SK-N-MC (cell line): ENCODE results near the gene EDC3.

ENCODE experiments used
- DNase-seq: peaks from one replicate; pipeline ENCODE4 v3.0.0-alpha.2; 2011; ENCODE audit warnings: low read depth, low spot score
- H3K27ac ChIP-seq: fragments of 200-600 bp; sonication (generic); 2 replicates; pipeline ENCODE4 v1.5.1; 2016; ENCODE audit warnings: mixed run types
- H3K36me3 ChIP-seq: fragments of 200-600 bp; sonication (generic); 2 replicates; pipeline ENCODE4 v1.6.1; 2017; ENCODE audit warnings: antibody characterized with exemption, low read length, mixed read lengths; ENCODE audit not compliant: insufficient read depth
- H3K4me3 ChIP-seq: fragments of 200-600 bp; sonication (generic); 2 replicates; pipeline ENCODE4 v1.5.1; 2016
- H3K9ac ChIP-seq: fragments of 200-600 bp; sonication (generic); 2 replicates; pipeline ENCODE4 v1.8.0; 2017; ENCODE audit warnings: mixed run types, mixed read lengths; ENCODE audit not compliant: insufficient read length
- H3K9me3 ChIP-seq: fragments of 200-600 bp; sonication (generic); 2 replicates; pipeline ENCODE4 v1.6.1; 2017; ENCODE audit warnings: low read depth, mild to moderate bottlenecking, antibody characterized with exemption, low read length, moderate library complexity, mixed read lengths
- EZH2 ChIP-seq: fragments of 200-600 bp; sonication (generic); IDR thresholded peaks from one replicate; pipeline ENCODE4 v1.6.1; 2017; ENCODE audit warnings: antibody characterized with exemption
- FOXP2 ChIP-seq: optimal IDR thresholded peaks from 2 replicates; pipeline ENCODE3; 2011; ENCODE audit warnings: mild to moderate bottlenecking, moderate library complexity; ENCODE audit not compliant: insufficient read depth; ENCODE audit errors: extremely low read length, control extremely low read depth
- POLR2AphosphoS5 ChIP-seq: IDR thresholded peaks from 2 replicates; pipeline ENCODE4 v1.6.1; 2012; ENCODE audit warnings: mild to moderate bottlenecking, low read depth, low read length, borderline replicate concordance

EDC3 gene

GRCh38 chr15:74626752-74627692 lies 68.8 kb downstream of the EDC3 start:
- Histone ChIP-seq H3K27ac (no peak overlapping the region), H3K4me3 (no peak overlapping the region), H3K36me3 (peaks cover 85% of the 10 kb centered on the region), H3K9ac (no peak overlapping the region), H3K9me3 (no peaks in the 10 kb centered on the region)
- no peak for DNase-seq
- no peak for TF ChIP-seq EZH2
- TF ChIP-seq POLR2AphosphoS5 = no peak
- TF ChIP-seq FOXP2 = no peak

GRCh38 chr15:74626336-74626735 lies 69.5 kb downstream of the EDC3 start:
- no peak for TF ChIP-seq POLR2AphosphoS5
- no peak for TF ChIP-seq EZH2
- TF ChIP-seq FOXP2 = no peak
- no peaks in the 10 kb centered on the region for H3K9me3 ChIP-seq
- no peak for DNase-seq
- H3K36me3 ChIP-seq = peaks cover 90% of the 10 kb centered on the region
- no peak overlapping the region for H3K4me3 ChIP-seq
- H3K9ac ChIP-seq = no peak overlapping the region
- no peak overlapping the region for H3K27ac ChIP-seq

- no peak for DNase-seq
- Histone ChIP-seq H3K9ac (no peak overlapping the region), H3K27ac (no peak overlapping the region), H3K9me3 (no peaks in the 10 kb centered on the region), H3K36me3 (peaks cover 91% of the 10 kb centered on the region), H3K4me3 (no peak overlapping the region)
- no peak for TF ChIP-seq FOXP2
- no peak for TF ChIP-seq POLR2AphosphoS5
- no peak for TF ChIP-seq EZH2
These were observed 70.1 kb downstream of the EDC3 start for GRCh38 chr15:74625693-74626092.

DNA sequence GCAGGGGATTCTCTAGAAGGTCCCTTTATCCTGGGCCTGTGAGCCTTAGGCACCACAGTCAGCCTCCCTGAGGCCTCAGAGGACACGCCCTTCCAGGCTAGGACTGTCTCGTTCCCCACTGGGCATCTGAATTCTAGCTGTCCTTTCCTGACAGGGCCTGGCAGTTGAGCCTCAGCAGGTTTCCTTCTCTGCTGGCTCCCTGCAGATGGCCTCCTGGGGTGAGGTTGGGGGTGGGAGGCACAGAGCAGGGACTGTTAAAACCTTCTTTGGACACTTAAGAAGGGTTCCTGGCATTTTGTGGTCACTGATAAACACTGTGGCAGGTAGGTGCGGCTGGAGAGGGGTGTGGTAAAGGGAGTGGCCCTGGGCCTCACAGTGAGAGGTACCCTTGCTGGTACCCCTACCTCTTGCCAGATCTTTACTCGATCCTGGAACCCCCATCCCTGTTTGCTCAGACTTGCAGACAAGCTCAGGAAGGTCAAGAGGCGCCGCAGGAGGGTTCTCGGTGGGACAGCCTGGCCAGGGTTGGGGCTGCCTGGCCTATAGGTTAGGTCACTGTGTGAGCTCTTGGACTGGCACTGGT lies 71.7 kb downstream of the EDC3 start:
- Histone ChIP-seq H3K9ac (no peak overlapping the region), H3K4me3 (no peak overlapping the region), H3K9me3 (no peaks in the 10 kb centered on the region), H3K27ac (no peak overlapping the region), H3K36me3 (peaks cover 96% of the 10 kb centered on the region)
- TF ChIP-seq FOXP2 = no peak
- no peak for TF ChIP-seq EZH2
- DNase-seq = no peak

DNA sequence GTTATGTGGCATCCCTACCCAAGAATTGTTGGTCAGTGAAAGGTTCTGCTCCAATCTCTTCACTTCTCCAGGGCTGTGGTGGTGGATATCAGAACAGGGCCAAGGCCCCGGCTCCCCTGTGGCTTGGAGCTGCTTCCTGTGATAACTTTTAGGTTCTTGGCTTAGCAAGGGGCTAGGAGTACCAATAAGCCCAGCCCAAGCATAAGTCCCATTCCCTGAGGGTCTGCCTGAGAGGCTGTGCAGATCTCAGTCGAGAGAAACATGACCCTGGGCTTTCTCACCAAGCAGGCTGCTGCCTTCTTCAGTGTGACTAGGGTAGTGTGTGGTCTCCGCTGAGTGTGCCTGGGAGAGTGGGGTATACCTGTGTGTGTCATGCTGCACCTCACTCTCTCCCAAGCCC lies 73.1 kb downstream of the EDC3 start:
- H3K27ac ChIP-seq = no peak overlapping the region
- TF ChIP-seq FOXP2 (no peak), POLR2AphosphoS5 (no peak), EZH2 (no peak)
- no peaks in the 10 kb centered on the region for H3K9me3 ChIP-seq
- DNase-seq = no peak
- no peak overlapping the region for H3K4me3 ChIP-seq
- H3K36me3 ChIP-seq = peaks cover 83% of the 10 kb centered on the region
- no peak overlapping the region for H3K9ac ChIP-seq

GRCh38 chr15:74621936-74622335 lies 73.9 kb downstream of the EDC3 start:
- Histone ChIP-seq H3K27ac (no peak overlapping the region), H3K36me3 (peaks cover 74% of the 10 kb centered on the region), H3K9me3 (no peaks in the 10 kb centered on the region), H3K4me3 (no peak overlapping the region), H3K9ac (no peak overlapping the region)
- no peak for DNase-seq
- TF ChIP-seq FOXP2 = no peak
- TF ChIP-seq EZH2 = no peak
- TF ChIP-seq POLR2AphosphoS5 = no peak

DNA sequence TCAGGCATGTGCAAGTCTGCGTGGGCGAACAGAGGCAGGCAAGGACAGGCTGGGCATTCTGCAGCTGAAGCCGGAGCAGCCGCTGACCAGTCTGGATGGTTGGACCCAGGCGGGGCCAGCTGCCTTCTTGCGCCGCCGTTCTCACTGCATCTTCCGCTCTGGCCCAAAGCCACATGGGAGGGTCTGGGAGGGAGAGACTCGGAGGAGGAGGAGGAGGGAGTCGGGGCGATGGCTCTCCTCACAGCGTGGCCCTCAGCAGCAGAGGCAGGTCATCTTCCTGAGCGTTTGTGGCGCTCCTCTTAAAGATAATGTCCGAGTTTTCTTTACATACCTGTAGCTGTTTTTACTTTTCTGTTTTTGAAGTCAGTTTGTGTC lies 74.3 kb downstream of the EDC3 start:
- Histone ChIP-seq H3K9me3 (no peaks in the 10 kb centered on the region), H3K4me3 (no peak overlapping the region), H3K27ac (no peak overlapping the region), H3K9ac (no peak overlapping the region), H3K36me3 (peaks cover 72% of the 10 kb centered on the region)
- DNase-seq = no peak
- TF ChIP-seq FOXP2 = no peak
- no peak for TF ChIP-seq EZH2
- TF ChIP-seq POLR2AphosphoS5 = no peak

- Histone ChIP-seq H3K4me3 (no peak overlapping the region), H3K9me3 (no peaks in the 10 kb centered on the region), H3K9ac (no peak overlapping the region), H3K27ac (no peak overlapping the region), H3K36me3 (peaks cover 66% of the 10 kb centered on the region)
- DNase-seq = no peak
- TF ChIP-seq FOXP2 (no peak), EZH2 (no peak), POLR2AphosphoS5 (no peak; the same call in 1 of the 2 replicates)
These were observed 74.9 kb downstream of the EDC3 start for GRCh38 chr15:74620636-74621545.
